PFSK-1 (cell line): ENCODE measurements around the gene N4BP2.

Experiments
- FOXP2 ChIP-seq: optimal IDR thresholded peaks from 2 replicates; pipeline ENCODE3; 2011; ENCODE audit warnings: borderline replicate concordance, control low read depth, inconsistent platforms; ENCODE audit not compliant: insufficient read depth; ENCODE audit errors: extremely low read length, extremely low read depth
- POLR2AphosphoS5 ChIP-seq: IDR thresholded peaks from 2 replicates; pipeline ENCODE4 v1.6.1; 2012; ENCODE audit warnings: low read depth, mild to moderate bottlenecking, control low read depth, low read length, moderate library complexity
- REST ChIP-seq, 2 experiments: IDR thresholded peaks; 2 replicates each; pipeline versions ENCODE4 v1.6.1 to v1.8.0; 2011 to 2012; ENCODE audit warnings: low read depth in 2 of 2, low read length in 2 of 2, control low read depth in 1 of 2, inconsistent platforms in 1 of 2, mild to moderate bottlenecking in 1 of 2, moderate library complexity in 1 of 2; ENCODE audit not compliant: insufficient read depth in 1 of 2
- SIN3A ChIP-seq: IDR thresholded peaks from 2 replicates; pipeline ENCODE4 v1.6.1; 2012; ENCODE audit warnings: mild to moderate bottlenecking, low read length, moderate library complexity, borderline replicate concordance; ENCODE audit not compliant: insufficient read depth
- TAF1 ChIP-seq: IDR thresholded peaks from 2 replicates; pipeline ENCODE4 v1.6.1; 2012; ENCODE audit warnings: low read length, control low read depth, borderline replicate concordance; ENCODE audit not compliant: insufficient read depth

The N4BP2 gene

GRCh38 chr4:40066651-40067050 is 10.0 kb downstream of the N4BP2 start:
- TF ChIP-seq TAF1 (no peak), POLR2AphosphoS5 (no peak), SIN3A (no peak), FOXP2 (no peak), REST (IDR thresholded peaks at IDR 0.05; ENCODE audit: insufficient read depth in 1 of 2, low read depth in 2 of 2, low read length in 2 of 2) (no peak)

GRCh38 chr4:40070387-40070786 is 13.7 kb downstream of the N4BP2 start:
- TF ChIP-seq TAF1: no peak
- TF ChIP-seq REST (IDR thresholded peaks at IDR 0.05; ENCODE audit: insufficient read depth in 1 of 2, low read depth in 2 of 2, low read length in 2 of 2): no peak
- TF ChIP-seq SIN3A: no peak
- no peak for TF ChIP-seq POLR2AphosphoS5
- TF ChIP-seq FOXP2: no peak

GRCh38 chr4:40086421-40086820 is 29.8 kb downstream of the N4BP2 start:
- TF ChIP-seq REST (IDR thresholded peaks at IDR 0.05; ENCODE audit: insufficient read depth in 1 of 2, low read depth in 2 of 2, low read length in 2 of 2) (no peak), SIN3A (no peak), POLR2AphosphoS5 (no peak), FOXP2 (no peak), TAF1 (no peak)

- TF ChIP-seq TAF1: no peak
- TF ChIP-seq SIN3A: no peak
- TF ChIP-seq POLR2AphosphoS5: no peak
- TF ChIP-seq REST (IDR thresholded peaks at IDR 0.05; ENCODE audit: insufficient read depth in 1 of 2, low read depth in 2 of 2, low read length in 2 of 2): no peak
- no peak for TF ChIP-seq FOXP2
These were observed 31.2 kb downstream of the N4BP2 start for GRCh38 chr4:40087799-40088366.
